GM19438 (cell line): Measurements from ENCODE around the gene HERC2.
"Not testable (repeated sequence)": the region's sequence is repeated elsewhere in the genome, so short reads cannot be mapped to it uniquely, and the experiment has no call there.

Experiments
- ATAC-seq: cut with Tn5 transposase; IDR thresholded peaks from one replicate; pipeline ENCODE4 v1.9.1; 2021; ENCODE audit warnings: low read depth; ENCODE audit not compliant: unreplicated experiment

The HERC2 gene, protein sequence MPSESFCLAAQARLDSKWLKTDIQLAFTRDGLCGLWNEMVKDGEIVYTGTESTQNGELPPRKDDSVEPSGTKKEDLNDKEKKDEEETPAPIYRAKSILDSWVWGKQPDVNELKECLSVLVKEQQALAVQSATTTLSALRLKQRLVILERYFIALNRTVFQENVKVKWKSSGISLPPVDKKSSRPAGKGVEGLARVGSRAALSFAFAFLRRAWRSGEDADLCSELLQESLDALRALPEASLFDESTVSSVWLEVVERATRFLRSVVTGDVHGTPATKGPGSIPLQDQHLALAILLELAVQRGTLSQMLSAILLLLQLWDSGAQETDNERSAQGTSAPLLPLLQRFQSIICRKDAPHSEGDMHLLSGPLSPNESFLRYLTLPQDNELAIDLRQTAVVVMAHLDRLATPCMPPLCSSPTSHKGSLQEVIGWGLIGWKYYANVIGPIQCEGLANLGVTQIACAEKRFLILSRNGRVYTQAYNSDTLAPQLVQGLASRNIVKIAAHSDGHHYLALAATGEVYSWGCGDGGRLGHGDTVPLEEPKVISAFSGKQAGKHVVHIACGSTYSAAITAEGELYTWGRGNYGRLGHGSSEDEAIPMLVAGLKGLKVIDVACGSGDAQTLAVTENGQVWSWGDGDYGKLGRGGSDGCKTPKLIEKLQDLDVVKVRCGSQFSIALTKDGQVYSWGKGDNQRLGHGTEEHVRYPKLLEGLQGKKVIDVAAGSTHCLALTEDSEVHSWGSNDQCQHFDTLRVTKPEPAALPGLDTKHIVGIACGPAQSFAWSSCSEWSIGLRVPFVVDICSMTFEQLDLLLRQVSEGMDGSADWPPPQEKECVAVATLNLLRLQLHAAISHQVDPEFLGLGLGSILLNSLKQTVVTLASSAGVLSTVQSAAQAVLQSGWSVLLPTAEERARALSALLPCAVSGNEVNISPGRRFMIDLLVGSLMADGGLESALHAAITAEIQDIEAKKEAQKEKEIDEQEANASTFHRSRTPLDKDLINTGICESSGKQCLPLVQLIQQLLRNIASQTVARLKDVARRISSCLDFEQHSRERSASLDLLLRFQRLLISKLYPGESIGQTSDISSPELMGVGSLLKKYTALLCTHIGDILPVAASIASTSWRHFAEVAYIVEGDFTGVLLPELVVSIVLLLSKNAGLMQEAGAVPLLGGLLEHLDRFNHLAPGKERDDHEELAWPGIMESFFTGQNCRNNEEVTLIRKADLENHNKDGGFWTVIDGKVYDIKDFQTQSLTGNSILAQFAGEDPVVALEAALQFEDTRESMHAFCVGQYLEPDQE (N-terminal part only)

DNA sequence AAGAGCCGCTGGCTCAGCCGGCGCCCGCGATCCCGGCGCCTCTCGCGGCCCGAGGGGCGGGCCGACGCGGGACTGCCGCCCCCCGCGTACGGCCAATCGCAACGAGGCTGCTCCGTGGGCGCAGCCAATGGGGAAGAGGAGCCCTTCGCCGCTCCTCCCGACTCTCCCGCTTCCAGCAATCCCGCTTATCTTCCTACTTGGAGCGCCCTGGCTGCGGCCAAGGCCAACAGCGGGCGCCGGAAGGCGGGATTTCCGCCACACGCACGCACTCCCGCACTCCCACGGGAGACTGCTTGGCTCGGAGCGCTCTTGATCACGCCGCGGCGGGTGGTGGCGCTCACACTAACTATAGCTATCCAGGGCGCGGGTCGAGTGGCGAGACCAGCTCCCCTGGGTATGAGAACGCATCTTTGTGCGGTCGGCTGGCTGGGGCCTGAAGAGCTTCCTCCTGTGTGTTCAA lies at the start of gene HERC2:
Gene HERC2, minus strand, starts transcription at position 51 of the 460 bp plus-strand sequence. CDS start 746 bp downstream, outside the sequence.
- not testable (repeated sequence) for ATAC-seq

DNA sequence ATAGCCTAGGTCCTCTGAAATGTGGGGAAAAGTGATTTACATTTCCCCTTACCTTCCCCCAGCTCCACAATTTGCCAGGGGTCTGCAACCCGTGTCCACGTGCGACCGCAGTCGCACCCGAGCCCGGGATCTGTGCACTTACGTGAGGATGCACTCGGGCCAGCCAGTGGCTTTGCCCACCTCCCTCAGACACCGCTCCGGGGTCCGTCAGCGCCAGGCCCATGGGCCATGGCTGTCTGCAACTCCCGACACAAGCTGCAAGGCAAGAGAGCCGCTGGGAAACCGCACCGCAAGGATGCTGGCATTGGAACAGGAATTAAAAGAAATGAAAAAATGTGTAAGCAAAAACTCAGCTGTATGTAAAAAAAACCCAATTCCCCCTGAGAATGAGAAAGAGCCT lies 43.5 kb upstream of the HERC2 start:
- ATAC-seq: not testable (repeated sequence)

DNA sequence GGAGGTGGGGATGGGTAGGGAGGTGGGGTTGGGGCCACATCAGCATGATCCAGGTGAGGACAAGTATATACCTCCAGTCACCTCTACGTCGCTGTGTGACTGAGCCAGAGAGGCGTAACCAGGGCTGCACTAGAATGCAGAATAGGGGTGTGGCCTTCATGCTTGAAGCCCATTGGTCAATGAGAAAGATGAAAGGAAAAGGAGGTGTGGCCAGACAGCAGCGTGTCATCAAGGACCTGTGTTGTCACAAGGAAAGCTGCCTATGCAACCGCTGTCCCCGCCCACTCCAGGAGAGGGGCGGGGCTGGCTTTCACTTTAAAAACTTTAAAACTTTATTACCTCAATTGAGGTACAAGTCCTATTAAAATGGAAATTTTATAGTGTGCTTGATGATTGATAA lies 36.0 kb upstream of the HERC2 start, which contains the start of gene GOLGA6L24:
Gene GOLGA6L24, minus strand, starts transcription at position 101 of the 400 bp plus-strand sequence. Its CDS starts 61 bp downstream, at position 40.
- ATAC-seq: not testable (repeated sequence)

DNA sequence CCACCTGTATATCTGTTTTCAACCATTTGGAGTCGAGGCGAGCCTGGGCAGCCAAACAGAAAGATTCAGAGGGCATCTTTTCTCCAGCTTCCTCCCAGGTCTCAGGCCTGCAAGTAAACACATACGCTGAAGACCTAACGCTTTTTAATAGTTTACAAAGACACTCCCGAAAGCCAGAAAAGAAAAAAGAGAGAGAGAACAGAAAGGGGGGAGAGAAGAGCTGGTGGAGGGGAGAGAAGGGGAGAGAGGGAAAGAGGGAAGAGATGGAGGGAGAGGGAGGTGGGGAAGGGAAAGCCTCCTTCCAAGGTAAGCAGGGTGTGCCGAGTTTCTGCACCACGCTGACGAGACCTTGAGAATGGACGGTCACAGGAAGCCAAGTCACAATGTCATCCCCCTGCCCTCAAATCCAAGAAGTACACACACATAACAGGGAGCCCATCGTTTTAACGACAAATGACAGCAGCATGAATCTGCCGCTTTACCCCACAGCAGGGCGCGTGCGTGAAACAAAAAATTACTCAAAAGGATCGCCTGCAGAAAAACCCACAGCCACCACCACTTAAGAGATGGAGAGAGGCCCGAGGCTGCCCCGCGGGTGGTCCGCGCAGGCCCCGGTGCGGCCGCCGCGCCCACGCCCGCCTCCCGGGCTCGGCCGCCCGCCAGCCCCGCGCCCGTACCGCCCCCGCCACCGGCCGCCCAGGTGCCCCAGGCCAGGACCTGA lies 461 bp downstream of the HERC2 start:
- ATAC-seq: not testable (repeated sequence)

DNA sequence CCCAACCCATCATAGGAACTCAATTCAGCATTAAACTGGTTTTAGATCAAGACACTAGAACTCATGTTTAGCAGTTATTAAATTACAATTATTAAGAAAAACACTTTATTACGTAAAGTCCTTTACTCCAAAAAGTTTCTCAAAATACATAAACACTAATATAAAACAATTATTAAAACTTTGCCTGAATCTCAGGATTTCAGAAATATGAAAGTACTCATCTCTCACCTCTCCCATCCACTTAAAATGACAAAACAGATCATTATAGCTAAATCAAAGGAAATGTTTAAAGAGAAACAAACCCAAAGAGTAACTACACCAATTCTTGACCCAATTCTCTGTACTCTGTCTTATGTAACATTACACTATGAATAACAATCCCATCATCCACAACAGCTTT lies 2.3 kb downstream of the HERC2 start:
- not testable (repeated sequence) for ATAC-seq

DNA sequence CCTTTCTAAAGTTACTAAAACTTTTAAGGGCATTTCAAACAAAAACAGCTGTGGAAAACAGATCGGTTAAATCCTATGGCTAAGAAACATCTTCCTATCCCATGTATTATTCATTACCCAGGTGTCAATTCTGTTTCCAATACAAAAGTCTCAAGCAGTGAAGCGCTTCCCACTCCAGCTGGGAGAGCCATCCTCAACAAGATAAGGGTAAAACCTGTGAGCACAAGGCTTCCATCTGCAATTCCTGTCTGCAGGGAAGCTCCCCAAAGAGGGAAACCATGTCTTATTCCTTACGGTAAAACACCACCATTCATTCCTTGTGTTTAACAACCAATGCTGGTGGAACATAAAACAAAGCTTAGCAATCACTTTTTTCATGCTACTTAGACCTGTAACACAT lies 3.2 kb downstream of the HERC2 start:
- not testable (repeated sequence) for ATAC-seq

DNA sequence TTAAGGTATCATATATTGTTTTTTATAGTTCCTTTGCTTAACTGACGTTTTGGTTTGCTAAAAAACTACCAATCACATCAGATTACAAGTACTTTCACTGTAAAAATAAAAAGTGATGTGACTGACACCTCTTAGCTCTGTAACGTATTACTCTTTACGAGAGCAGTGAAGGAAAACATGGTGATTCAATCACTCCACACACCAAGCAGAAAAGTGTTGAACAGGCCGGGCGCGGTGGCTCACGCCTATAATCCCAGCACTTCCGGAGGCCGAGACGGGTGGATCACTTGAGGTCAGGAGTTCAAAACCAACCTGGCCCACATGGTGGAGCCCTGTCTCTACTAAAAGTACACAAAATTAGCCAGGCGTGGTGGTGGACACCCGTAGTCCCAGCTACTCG lies 3.9 kb downstream of the HERC2 start:
- not testable (repeated sequence) for ATAC-seq

DNA sequence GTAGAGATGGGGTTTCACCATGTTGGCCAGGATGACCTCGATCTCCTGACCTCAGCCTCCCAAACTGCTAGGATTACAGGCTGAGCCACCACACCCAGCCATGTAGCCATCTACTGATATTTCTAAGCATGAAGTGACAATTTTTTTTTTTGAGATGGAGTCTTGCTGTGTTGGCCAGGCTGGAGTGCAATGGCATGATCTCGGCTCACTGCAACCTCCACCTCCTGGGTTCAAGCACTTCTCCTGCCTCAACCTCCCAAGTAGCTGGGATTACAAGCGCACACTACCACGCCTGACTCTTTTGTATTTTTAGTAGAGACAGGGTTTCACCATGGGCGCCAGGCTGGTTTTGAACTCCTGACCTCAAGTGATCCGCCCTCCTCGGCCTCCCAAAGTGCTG lies 5.0 kb downstream of the HERC2 start:
- ATAC-seq: not testable (repeated sequence)

DNA sequence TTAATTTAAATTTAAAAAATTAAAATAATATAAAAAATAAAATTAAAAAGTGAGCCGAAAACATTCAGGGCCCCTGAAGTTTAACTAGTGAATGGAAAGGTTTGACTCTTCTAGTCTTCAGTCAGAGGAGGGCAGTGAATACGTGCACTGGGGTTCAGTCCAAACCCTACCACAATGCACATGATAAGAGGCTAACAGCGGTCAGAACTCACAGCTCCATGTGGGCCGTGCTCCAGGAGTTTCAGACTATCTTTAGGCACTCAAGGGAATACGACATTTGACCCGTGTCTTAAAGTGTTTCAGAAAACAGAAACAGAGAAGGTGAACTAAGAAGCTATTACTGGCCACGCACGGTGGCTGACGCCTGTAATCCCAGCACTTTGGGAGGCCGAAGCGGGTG lies 11.5 kb downstream of the HERC2 start:
- not testable (repeated sequence) for ATAC-seq

DNA sequence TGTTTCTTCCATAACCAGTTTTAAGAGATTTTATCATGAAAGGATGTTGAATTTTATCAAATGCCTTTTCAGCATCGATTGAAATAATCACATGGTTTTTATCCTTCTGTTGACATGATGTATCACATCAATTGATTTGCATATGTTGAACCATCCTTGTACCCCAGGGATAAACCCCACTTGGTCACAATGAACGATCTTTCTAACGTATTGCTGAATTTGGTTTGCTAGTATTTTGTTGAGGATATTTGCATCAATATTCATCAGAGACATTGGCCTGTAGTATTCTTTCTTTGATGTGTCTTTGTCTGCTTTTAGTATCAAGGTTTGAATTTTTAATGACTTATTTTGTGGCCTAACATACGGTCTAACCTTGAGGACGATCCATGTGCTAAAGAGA lies 13.3 kb downstream of the HERC2 start:
- not testable (repeated sequence) for ATAC-seq

DNA sequence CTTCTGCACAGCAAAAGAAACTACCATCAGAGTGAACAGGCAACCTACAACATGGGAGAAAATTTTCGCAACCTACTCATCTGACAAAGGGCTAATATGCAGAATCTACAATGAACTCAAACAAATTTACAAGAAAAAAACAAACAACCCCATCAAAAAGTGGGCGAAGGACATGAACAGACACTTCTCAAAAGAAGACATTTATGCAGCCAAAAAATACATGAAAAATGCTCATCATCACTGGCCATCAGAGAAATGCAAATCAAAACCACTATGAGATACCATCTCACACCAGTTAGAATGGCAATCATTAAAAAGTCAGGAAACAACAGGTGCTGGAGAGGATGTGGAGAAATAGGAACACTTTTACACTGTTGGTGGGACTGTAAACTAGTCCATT lies 16.3 kb downstream of the HERC2 start:
- not testable (repeated sequence) for ATAC-seq

DNA sequence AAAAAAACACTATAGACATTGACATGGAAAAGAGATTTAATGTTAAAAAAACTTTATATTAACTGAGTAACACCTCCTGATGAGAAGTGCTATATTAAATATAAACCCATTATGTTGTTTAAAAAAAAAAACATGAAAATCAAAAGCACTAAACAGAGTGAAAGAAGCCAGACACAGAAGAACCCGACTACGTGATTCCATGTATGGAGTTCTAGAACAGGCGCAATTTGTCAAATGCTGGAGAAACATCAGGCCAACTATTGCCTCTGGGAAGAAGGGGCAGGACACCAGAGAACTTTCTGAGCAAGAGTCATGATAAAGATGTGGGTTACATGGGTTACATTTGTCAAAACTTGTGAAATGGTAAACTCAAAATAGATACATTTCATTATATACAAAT lies 24.5 kb downstream of the HERC2 start:
- ATAC-seq: not testable (repeated sequence)

DNA sequence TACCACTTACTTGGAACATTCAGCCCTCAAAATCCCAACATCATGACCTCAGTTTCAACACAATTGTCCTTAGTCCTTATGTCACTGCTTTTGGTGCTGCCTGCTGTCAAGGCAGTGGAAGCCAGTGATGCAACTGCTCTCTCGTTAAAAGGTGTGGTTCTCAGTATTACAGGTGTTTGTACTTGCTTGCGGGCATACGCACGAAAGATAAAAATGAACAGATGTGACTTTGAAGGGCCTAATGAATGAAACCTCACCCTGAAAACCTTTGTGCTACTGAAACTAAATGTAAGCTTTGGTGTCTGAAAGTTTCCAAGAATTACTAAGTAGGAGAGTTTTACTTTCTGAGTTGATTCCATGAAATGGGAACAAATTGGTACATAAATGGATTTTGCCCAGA lies 25.2 kb downstream of the HERC2 start:
- not testable (repeated sequence) for ATAC-seq

DNA sequence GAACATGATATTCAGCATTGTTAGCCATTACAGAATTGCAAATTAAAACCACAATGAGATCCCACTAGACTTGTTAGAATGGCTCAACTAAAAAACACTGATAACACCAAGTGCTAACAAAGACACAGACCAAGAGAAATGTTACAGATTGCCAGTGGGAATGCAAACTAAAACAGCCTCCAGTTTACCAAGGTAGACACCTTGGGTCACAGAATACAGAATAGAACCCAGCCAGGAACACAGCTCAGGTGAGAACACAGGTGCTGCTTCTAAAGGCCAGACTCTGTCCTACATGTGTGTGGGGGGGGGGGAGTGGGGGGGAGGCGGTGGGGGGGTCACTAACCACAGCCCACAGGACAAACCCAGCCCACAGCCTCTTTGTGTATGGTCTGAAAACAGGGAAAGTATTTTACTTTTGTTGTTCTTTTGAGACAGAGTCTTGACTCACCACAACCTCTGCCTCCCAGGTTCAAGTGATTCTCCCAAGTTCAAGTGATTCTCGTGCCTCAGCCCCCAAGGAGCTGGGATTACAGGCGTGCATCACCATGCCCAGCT lies 26.9 kb downstream of the HERC2 start:
- not testable (repeated sequence) for ATAC-seq

DNA sequence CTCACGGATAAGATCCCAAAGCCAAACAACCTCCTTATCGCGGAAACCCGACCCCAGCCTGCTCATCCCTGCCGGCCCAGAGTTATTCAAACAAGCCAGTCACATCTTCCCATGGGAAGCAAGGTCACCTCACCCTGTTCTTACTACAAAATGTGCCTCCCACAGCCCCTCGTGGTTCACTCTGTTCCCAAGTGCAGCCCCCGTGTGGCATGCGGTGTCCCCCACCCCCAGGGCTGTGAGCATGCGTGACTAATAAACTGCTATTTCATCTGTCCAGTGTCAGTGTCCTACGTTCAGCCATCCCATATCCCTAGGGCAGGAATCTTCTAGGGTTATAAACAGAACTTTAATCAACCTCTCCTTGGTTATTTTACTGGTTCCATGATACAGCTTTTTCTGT lies 27.4 kb downstream of the HERC2 start:
- ATAC-seq: not testable (repeated sequence)

DNA sequence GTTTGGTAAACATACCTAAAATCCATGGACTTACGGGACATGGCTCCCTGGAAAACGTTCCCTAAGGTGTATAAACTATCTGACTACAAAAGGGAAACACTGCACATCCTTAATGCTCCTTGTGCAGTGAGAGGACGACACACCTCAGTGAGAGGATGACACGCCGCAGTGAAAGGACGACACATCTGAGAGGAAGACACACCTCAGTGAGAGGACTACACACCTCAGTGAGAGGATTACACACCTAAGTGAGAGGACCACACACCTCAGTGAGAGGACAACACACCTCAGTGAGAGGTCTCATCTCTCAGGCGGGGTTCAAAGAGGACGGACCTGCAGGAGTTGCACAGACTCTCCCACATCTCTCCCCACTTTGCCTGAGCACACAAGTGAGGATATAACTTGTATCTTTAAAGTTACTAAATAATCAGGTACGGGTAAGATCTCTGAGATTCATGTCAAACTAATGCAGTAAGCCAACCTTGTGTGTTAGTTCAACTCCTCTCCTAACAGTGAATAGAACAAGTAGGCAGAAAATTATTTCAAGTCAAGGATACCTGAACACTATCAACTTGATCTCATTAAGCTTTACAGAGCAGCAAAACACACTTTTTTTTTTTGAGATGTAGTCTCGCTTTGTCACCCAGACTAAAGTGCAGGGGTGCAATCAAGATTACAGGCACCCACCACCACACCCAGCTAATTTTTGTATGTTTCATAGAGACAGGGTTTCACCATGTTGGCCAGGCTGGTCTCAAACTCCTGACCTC lies 32.1 kb downstream of the HERC2 start:
- no peak for ATAC-seq

DNA sequence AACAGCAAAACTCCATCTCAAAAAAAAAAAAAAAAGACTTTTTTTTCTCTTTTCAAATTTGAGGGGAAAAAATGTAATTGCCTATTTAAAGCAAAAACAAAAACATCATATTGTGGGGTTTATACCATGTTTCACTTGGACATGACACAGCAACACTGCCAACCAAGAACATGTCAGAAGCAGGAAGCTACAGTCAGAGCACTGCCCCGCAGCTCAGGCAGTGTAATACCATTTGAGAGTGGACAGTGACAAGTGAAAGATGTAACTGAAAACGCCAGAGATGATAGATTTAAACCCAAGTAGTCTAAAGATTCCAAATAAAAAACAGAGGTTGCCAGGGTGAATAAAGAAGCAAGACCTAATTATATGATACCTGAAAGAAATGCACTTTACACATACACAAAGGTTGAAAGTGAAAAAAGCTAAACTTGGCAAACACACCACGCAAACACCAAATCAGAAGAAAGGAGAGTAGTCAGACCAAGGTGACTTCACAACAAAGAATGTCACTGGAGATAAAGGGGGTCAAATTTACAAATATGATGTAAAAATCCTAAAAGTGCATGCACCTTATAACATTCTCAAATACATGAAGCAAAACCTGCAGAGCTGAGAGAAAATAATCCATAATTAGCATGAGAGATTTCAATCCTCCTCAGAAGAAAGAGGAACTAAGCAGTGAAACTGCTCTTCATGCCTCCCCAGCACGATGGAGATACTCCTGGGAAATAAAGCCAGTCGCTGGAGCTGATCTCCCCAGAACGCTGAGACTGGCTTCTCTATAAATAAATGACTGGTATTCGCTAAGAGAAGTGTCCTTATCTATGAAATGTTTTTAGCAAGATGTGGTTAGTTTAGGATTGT lies 32.9 kb downstream of the HERC2 start:
- peak; percentile 85 for ATAC-seq

DNA sequence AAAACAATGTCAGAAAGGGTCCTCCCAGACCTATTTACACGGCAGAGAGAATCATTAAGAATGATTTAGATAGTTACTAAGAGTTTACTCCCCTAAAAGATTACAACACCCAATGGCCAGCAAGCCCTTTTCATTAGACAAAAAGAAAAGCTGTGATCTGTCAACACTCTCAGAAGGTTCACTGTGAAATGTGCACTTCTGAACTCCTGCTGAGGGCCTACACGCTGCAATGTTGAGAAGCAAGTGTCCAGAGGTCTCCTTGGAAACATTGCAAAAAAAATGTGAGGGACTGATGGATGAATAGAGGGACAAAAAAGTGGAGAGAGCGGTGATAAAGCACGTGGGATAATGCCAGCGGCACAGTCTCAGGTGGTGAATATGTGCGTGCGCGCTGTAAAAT lies 35.3 kb downstream of the HERC2 start:
- not testable (repeated sequence) for ATAC-seq
